HG02970 (cell line): ENCODE measurements around the gene CASTOR2.
"Not testable (repeated sequence)": the region's sequence is repeated elsewhere in the genome, so short reads cannot be mapped to it uniquely, and the experiment has no call there.

Source experiments
- ATAC-seq: cut with Tn5 transposase; IDR thresholded peaks from one replicate; pipeline ENCODE4 v1.9.1; 2021; ENCODE audit warnings: mild to moderate bottlenecking, moderate library complexity, moderate number of reproducible peaks; ENCODE audit not compliant: unreplicated experiment, low FRiP score

The CASTOR2 gene

DNA sequence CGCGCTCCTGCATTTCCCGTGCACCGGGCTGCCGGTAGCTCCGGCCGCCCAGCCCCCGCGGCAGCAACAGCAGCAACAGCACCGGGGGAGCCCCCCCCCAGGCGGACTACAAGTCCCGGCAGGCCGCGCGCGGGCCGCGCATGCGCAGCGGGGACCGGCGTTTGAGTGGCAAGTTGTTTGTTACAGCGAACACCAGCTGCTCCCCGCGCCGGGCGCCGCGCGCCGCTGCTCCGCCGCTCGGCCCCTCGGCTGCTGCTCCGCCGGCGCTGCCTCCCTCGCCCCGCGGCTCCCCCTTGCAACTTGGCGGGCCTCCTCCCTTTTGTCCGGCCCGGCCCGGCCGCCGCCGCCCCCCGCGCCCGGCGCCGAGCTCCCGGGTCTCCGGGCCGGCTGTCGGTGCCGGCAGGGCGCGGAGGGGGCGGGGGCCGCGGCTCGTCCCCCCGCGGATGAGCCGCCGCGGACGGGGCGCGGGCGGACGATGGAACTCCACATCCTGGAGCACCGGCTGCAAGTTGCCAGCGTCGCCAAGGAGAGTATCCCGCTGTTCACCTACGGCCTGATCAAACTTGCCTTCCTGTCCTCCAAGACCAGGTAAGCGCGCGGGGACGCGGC is at the start of gene CASTOR2:
Gene CASTOR2, plus strand, starts transcription at position 195 of the 609 bp plus-strand sequence. Its CDS starts 281 bp downstream, at position 476.
- ATAC-seq = peak; percentile 87

DNA sequence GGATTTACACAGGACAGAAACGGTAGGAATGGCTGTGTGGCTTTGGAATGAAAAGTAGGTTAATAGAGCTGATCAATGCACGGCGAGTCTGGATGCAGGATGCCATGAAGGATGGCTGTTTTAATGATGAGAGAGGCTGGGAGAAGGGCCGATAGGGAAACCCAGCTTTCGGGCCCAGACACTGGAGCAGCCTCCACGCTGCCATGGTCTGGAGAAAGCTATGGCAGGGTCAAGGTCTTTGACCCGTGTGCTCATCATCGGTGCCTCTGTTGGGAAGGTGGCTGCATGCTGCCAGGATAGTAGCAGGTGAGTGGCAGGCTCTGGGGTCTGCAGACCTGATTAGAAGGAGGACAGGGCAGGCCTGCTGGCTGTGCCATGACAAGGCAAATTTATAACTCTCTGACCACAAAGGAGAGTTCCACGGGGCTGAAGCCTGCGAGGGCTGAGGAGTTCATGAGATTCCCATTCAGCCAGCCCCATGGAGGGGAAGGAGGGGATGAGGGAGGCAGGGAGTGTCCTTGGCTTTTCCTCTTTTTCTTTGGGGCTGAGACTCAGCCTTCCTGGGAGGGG is 42.1 kb upstream of the CASTOR2 start:
- ATAC-seq = not testable (repeated sequence)

DNA sequence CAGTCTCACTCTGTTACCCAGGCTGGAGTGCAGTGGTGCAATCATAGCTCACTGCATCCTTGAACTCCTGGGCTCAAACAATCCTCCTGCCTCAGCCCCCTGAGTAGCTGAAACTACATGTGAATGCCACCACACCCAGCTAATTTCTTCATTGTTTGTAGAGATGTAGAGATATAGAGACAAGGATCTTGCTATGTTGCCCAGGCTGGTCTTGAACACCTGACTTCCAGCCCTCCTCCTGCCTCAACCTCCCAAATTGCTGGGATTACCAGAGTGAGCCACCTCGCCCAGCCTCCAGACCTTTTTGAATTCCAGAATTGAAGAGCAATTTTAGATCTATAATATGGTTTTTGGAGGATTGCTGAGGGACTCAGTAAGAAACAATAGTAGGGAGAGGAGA is 40.9 kb upstream of the CASTOR2 start:
- ATAC-seq = not testable (repeated sequence)

DNA sequence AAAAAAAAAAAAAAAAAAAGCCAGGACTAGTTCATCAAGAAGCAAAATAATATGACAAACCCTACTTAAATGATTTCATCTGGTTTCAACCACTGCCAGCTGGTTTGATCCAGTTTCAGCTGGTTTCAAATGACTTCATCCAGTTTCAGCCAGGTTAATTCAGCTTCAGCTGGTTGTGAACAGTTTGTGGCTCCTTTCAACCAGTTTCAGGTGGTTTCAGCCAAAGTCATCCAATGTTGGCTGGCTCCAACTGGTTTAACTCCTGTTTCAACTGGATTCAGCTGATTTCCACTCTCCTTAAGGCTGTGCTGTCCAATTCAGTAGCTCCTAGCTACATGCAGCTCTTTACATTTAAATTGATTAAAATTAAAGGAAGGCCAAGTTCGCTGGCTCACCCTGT is 37.5 kb upstream of the CASTOR2 start:
- ATAC-seq = not testable (repeated sequence)

DNA sequence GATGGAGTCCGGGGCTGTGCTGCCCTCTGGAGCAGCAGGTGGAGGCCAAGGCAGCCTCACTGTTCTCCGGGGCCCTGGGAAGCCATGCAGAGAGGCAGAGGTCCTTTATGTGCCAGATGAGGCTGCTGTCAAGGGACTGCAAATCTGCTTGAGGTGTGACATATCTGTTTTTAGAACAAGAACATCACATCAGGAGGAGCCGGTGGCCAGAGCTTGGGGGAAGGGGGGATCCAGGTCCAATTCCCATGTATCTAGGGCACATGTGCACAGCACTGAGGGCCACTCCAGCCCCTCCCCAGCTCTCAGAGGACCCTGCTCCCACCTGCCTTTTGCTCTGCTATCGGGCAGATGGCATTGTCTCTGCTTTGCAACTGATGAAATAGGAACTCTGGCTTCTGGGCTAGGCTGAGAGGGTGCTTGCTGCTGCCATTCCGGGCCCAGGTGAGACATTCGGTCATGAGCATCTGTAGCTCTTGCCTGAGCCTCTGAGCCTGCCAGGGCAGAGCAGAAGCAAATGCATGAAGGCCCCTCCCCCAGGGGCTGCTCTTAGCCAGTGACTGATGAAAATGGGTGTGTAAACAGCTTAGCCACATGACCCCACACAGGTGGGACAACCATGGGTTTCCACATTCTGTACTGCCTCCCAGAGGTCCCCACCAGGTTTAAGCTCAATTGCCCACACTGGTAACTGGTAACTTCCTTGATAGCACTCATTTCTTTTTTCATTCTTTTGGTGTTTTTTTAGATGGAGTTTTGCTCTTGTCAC is 32.8 kb upstream of the CASTOR2 start:
- not testable (repeated sequence) for ATAC-seq

DNA sequence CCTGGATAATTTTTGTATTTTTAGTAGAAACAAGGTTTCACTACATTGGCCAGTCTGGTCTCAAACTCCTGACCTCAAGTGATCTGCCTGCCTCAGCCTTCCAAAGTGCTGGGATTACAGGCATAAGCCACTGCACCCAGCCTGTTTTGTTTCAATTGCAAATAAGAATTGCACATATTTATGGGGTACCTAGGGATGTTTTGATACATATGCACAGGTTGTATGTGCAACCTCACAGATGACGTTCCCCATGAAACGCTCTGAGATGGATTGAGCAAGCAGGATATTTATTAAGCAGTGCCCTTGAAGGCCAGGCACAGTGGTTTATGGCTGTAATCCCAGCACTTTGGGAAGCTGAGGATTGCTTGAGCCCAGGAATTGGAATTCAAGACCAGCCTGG is 25.1 kb upstream of the CASTOR2 start:
- ATAC-seq = not testable (repeated sequence)

DNA sequence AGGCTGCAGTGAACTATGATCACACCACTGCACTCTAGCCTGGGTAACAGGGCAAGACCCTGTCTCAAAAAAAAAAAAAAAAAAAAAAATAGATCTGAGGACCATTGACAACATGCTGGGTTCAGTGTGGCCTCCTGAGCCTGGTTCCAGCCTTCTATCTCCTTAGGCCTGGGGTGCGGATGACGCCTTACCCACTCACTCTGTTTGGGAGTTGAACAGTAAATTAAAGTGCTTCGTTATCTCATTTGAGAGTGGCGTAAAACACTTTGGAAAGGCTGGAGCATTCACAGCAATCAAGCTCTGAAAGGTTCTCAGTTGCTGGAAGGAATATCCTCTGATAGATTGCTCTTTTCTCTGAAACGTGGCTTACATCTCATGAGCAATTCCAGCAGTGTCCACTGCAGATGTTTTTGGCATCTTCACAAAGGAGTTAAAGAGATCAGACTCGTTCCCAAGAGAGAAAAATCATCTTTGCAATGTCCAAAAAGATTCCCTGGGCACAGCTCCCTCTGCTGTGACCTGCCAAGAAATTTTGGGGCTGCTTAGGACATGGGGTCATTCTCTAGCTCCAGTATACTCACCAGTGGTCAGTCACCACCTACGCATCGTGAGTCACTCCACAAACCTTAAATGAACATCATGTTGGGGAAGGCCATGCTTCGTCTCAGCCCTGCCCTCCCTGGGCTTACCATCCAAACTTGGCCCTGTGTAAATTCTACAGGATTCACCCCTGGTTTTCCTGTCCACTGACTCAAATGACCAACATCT is 23.0 kb upstream of the CASTOR2 start:
- not testable (repeated sequence) for ATAC-seq

DNA sequence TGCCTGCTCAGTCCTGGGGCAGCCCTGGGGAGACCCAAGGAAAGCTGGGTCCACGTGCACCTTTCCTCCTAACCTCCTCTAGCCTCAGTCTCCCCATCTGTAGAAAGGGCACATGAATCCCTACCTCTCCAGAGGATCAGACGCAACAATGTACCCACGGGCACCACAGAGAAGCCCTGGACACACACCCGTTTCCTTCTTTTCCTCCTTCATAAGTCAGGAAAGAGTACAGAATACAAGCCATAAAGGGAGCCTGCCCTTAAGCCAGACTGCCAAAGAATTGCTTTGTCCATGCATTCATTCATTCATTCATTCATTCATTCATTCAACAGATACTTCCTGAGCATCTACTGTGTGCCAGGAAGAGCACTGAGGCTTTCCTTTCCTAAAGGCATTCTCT is 20.6 kb upstream of the CASTOR2 start:
- not testable (repeated sequence) for ATAC-seq

DNA sequence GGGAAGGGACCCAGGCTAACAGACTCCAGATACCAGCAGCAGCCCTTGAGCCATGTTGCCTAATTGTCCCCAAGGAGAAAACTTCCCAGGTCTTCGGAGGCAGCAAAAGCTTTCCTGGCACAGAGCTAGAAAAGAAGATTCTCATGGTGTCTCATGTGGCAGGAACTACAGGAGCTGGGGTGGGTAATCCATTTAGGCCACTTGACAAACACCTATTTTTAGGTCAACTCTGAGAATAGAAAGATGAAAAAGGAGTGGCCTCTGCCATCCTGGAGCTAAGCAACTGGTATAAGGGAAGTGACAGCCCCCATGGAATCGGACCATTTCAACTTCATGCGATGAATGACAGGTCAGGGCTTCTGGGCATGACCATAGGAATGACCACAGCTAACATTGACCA is 16.8 kb upstream of the CASTOR2 start:
- not testable (repeated sequence) for ATAC-seq

DNA sequence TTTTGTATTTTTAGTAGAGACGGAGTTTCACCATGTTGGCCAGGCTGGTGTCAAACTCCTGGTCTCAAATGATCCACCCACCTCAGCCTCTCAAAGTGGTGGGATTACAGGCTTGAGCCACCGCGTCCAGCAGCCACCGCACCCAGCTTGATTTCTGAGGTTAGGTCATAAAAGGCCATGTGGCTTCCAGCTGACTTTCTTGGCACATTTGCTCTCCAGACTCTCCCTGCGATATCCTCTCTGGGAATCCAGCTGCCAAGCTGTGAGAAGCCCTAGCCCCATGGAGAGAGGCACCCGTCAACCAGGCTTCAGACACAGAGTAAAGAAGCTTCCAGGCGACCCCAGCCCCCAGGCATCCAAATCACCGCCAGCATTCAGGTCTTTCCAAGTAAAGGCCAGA is 10.7 kb upstream of the CASTOR2 start:
- ATAC-seq = not testable (repeated sequence)

DNA sequence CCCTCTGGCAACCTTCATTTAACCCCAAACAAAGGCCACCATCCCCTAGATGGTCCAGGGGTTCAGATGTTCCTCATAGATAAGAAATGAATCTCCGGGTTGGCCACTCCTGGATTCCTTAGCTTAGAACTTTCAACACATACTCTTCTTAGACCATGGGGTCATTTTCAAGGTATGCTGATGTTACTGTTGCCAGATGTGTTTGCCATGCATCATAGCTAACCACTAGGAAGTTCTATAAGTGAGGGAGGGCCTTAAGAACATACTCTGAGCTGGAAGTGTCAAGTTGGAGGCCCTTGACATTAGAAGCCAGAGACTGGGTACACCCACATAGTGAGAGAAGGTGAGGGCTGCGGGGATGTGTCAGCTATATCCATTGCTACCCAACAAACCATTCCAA is 6.2 kb upstream of the CASTOR2 start:
- not testable (repeated sequence) for ATAC-seq

DNA sequence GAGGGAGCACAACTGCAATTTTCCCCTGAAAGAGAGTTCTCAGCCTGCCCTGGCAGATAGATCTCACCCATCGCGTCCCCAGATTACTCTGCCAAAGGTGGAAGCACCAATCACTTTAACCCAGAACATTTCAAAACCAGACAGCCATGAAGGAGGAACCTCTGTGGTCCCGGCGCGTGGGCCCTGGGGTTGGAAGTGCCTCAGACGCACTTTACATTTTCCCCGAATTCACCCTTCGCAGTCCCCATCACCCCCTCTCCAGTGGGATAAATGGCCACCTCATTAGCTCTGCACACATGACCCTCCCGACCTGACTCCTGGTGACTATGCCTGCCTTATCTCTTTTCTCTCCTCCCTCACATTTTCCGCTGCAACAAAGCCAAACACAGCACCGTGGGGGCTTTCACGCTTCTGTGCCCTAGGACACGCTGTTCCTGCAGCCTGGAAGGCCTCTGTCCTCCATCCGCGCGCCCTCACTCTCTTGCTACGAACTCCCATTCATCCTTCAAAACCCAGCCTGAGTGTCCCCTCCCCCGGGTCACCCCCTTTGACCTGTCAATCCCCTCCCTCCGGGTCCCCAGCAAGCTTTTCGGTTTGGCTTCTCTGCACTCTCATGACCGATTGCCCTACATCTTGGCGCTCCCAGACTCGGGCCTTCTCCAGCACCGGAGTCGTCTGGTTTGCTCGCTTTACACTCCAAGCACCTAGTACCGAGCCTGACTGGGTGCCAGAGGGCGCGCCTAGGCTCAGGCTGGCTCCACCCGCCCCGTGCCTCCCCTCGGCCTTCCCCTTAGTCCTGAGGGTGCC is 598 bp upstream of the CASTOR2 start:
- ATAC-seq = not testable (repeated sequence)

DNA sequence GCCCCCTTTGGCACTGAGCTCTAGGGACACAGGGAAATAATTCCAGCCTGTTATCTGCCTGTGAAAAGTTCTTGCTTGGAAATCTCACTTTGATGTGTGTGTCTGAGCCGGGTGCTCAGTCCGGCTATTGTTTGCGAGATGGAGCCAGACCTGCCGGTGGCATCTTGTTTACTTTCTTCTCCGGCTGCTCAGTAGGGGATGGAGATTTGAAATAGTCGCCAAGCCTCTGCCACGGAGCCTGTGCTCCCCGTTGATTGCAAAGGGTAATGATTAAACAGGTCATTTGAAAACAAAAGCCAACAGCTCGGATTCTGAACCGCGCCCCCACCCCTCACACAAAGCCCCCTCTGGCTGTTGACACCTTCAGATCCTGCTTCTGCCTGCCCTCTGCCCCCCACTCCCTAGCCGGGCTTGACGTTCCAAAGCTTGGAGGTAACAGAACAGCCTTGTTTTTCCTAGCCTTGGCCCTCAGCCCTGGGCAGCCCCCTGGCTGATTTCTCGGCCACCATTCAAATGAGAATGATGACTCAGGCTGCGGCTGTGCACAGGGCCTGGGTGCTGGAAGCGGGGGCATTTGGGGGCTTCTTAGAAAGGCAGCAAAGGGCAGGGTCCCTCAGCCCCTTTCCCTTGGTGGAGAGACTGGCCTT is 1.8 kb downstream of the CASTOR2 start:
- not testable (repeated sequence) for ATAC-seq

DNA sequence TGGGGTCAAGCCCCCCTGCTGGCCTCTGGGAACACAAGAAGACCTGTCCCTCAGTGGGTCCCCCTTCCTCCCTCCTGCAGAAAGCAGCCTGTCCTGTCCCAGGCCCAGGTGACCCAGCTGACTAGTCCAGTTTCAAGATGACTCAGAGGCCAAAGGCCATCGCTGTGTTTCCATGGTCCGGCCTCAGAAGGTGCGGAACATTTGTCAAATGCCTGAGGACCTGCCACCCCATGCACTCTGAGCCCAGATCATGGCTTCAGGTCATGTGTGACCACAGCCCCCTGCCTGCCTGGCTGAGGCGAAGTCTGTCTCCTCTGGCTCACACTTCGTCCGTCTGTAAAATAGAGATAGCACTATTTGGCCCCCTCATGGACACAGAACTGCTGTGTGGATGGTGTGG is 2.4 kb downstream of the CASTOR2 start:
- ATAC-seq = not testable (repeated sequence)

DNA sequence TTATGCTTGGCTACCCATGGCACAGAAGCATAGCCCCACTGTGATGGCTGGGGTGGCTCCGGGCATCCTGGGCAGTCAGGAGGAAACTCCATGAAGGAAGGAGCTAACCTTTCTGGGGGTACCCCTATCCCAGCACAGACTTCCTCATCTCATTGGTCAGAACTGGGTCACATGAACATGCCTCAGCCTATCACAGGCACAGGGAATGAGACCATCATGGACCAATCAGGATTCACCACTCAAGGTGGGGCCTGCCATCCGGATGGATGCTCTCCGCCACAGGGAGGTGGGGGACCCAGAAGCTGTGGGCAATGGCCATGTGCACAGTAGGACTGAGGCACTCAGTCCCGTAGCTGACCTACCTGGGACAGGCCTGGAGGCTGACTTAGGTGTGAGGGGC is 6.9 kb downstream of the CASTOR2 start:
- ATAC-seq = not testable (repeated sequence)

DNA sequence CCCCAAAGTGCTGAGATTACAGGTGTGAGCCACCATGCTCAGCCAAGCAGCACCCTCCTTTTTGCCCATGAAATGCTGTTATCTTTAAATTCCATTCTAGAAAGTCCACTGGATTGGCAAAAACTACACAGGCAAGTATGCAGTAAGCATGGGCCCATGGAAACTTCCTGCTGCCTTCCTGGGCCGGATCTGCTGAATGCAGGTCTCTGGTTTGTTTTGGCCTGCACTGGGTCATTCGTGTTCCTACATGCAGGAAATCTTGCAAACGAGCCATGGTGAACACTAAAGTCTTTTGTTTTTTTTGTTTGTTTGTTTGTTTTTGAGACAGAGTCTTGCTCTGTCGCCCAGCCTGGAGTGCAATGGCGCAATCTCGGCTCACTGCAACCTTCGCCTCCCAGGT is 7.9 kb downstream of the CASTOR2 start:
- not testable (repeated sequence) for ATAC-seq

DNA sequence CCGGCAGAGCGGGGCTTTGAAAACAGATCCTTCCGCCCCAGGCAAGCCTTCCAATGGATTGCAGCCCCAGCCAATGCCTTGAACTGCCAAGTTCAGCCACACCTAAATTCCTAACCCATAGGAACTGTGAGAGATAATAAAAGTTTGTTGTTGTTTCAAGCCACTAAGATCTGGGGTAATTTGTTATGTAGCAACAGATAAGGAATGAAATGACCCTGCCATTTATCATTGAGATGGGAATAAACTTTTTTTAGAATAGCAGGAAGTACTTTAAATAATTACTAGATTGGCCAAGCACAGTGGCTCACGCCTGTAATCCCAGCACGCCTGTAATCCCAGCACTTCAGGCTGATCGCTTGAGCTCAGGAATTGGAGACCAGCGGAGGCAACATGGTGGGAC is 11.5 kb downstream of the CASTOR2 start:
- ATAC-seq = not testable (repeated sequence)

DNA sequence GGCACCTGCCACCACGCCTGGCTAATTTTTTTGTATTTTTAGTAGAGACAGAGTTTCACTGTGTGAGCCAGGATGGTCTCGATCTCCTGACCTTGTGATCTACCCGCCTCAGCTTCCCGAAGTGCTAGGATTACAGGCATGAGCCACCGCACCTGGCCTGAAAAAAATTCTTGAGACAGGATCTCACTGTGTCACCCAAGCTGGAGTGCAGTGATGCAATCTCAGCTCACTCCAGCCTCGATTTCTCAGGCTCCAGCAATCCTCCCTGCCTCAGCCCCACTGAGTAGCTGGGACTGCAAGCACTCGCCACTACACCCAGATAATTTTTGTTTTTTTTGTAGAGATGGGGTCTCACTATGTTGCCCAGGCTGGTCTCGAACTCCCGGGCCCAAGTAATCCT is 13.0 kb downstream of the CASTOR2 start:
- ATAC-seq = not testable (repeated sequence)

DNA sequence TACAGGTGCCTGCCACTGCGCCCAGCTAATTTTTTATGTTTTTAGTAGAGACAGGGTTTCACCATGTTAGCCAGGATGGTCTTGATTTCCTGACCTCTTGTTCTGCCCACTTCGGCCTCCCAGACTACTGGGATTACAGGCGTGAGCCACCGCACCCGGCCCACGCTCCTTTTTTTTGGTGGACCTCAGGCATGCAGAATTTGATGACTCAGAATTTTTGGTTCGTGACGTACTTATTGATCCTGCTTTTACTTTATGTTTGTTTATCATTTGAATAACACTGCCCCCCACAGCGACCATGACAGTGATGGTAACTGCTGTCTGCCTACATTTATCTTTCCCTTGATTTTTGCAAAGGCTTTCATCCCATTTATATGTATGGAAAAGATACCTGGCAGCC is 23.9 kb downstream of the CASTOR2 start:
- not testable (repeated sequence) for ATAC-seq
